ENCODE results near the gene MYO1B.

The MYO1B gene

DNA sequence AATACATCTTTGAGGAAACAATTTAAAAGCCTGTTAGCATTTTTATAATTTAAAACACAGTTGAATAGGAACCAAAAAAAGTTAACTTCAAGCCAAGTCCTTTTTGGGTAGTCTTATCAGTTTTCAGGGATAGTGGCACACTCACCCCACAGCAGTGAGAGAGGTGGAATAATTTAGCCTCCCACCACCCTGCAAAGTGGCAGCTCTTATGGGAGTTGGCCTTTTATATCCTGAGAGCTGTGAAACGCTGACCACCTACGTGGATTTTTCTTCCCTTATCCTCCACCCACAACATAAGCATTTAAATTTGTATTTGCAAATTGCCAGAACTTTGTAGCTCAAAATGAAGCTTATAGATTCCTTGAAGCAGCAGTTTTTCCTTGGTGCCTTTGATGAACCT is 167.1 kb downstream of the MYO1B start:
- no peak for DNase-seq (ENCODE audit: low read depth, low spot score)
- H3K36me3 ChIP-seq (ENCODE audit: insufficient read depth, insufficient read length, low read length), result peaks cover 85% of the 10 kb centered on the region
- no peak for TF ChIP-seq ZNF274 (IDR thresholded peaks at IDR 0.05; ENCODE audit: low read depth, low read length)
- no peak for TF ChIP-seq YY1 (IDR thresholded peaks at IDR 0.05; ENCODE audit: insufficient read depth, insufficient read length)
- no peak for TF ChIP-seq SUZ12 (IDR thresholded peaks at IDR 0.05; ENCODE audit: extremely low read depth, insufficient read depth, insufficient read length)

GRCh38 chr2:191415101-191415500 is 169.9 kb downstream of the MYO1B start:
- DNase-seq (ENCODE audit: low read depth, low spot score), result no peak
- H3K4me3 ChIP-seq (ENCODE audit: insufficient read length, low read depth), result no peak overlapping the region
- peaks cover 79% of the 10 kb centered on the region for H3K36me3 ChIP-seq (ENCODE audit: insufficient read depth, insufficient read length, low read length)
- H3K9ac ChIP-seq (ENCODE audit: insufficient read length, low read depth), result no peak overlapping the region
- TF ChIP-seq YY1 (IDR thresholded peaks at IDR 0.05; ENCODE audit: insufficient read depth, insufficient read length), result no peak
- no peaks in the 10 kb centered on the region for H3K27me3 ChIP-seq (ENCODE audit: insufficient read depth, insufficient read length)
- no peaks in the 10 kb centered on the region for H3K9me3 ChIP-seq (ENCODE audit: insufficient read depth, low read length)
- no peaks in the 10 kb centered on the region for H3K4me1 ChIP-seq (ENCODE audit: insufficient read depth, insufficient read length)

More for the DNA sequence above, 167.1 kb downstream of the MYO1B start:
- Histone ChIP-seq H3K4me3 (ENCODE audit: insufficient read length, low read depth) (no peak overlapping the region), H3K27me3 (ENCODE audit: insufficient read depth, insufficient read length) (no peaks in the 10 kb centered on the region), H3K4me1 (ENCODE audit: insufficient read depth, insufficient read length) (no peaks in the 10 kb centered on the region), H3K9me3 (ENCODE audit: insufficient read depth, low read length) (no peaks in the 10 kb centered on the region), H3K9ac (ENCODE audit: insufficient read length, low read depth) (no peak overlapping the region)

DNA sequence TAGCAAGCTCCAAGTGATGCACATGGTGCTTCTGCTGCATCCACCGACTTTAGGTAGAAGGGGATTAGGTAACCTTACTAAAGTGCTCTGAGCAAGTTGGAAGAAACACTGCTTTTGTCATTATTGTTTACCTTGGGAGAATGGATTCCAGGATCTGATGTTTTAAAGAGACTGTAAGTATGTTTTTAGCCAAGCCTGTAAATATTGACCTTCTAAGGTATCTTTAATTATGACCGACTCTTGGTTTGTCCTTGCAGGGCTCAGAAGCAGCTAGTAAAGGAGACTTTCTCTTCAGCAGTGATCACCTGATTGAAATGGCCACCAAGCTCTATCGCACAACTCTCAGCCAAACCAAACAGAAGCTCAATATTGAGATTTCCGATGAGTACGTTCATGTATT is 170.7 kb downstream of the MYO1B start:
- Histone ChIP-seq H3K36me3 (ENCODE audit: insufficient read depth, insufficient read length, low read length) (peaks cover 80% of the 10 kb centered on the region), H3K27me3 (ENCODE audit: insufficient read depth, insufficient read length) (no peaks in the 10 kb centered on the region), H3K4me1 (ENCODE audit: insufficient read depth, insufficient read length) (no peaks in the 10 kb centered on the region), H3K4me3 (ENCODE audit: insufficient read length, low read depth) (no peak overlapping the region), H3K9me3 (ENCODE audit: insufficient read depth, low read length) (no peaks in the 10 kb centered on the region), H3K9ac (ENCODE audit: insufficient read length, low read depth) (no peak overlapping the region)
- TF ChIP-seq ZNF274 (IDR thresholded peaks at IDR 0.05; ENCODE audit: low read depth, low read length), result no peak
- no peak for TF ChIP-seq YY1 (IDR thresholded peaks at IDR 0.05; ENCODE audit: insufficient read depth, insufficient read length)
- TF ChIP-seq SUZ12 (IDR thresholded peaks at IDR 0.05; ENCODE audit: extremely low read depth, insufficient read depth, insufficient read length), result no peak
- DNase-seq (ENCODE audit: low read depth, low spot score), result no peak

GRCh38 chr2:191417746-191418145 is 172.5 kb downstream of the MYO1B start:
- Histone ChIP-seq H3K36me3 (ENCODE audit: insufficient read depth, insufficient read length, low read length) (peaks cover 77% of the 10 kb centered on the region), H3K27me3 (ENCODE audit: insufficient read depth, insufficient read length) (no peaks in the 10 kb centered on the region), H3K4me3 (ENCODE audit: insufficient read length, low read depth) (no peak overlapping the region), H3K9ac (ENCODE audit: insufficient read length, low read depth) (no peak overlapping the region), H3K4me1 (ENCODE audit: insufficient read depth, insufficient read length) (no peaks in the 10 kb centered on the region), H3K9me3 (ENCODE audit: insufficient read depth, low read length) (no peaks in the 10 kb centered on the region)
- TF ChIP-seq YY1 (IDR thresholded peaks at IDR 0.05; ENCODE audit: insufficient read depth, insufficient read length), result no peak
- TF ChIP-seq ZNF274 (IDR thresholded peaks at IDR 0.05; ENCODE audit: low read depth, low read length), result no peak
- no peak for TF ChIP-seq SUZ12 (IDR thresholded peaks at IDR 0.05; ENCODE audit: extremely low read depth, insufficient read depth, insufficient read length)
- DNase-seq (ENCODE audit: low read depth, low spot score), result no peak

- Histone ChIP-seq H3K9me3 (ENCODE audit: insufficient read depth, low read length) (no peaks in the 10 kb centered on the region), H3K36me3 (ENCODE audit: insufficient read depth, insufficient read length, low read length) (peaks cover 56% of the 10 kb centered on the region), H3K4me3 (ENCODE audit: insufficient read length, low read depth) (no peak overlapping the region), H3K27me3 (ENCODE audit: insufficient read depth, insufficient read length) (no peaks in the 10 kb centered on the region), H3K4me1 (ENCODE audit: insufficient read depth, insufficient read length) (no peaks in the 10 kb centered on the region), H3K9ac (ENCODE audit: insufficient read length, low read depth) (no peak overlapping the region)
- TF ChIP-seq ZNF274 (IDR thresholded peaks at IDR 0.05; ENCODE audit: low read depth, low read length), result no peak
- no peak for TF ChIP-seq SUZ12 (IDR thresholded peaks at IDR 0.05; ENCODE audit: extremely low read depth, insufficient read depth, insufficient read length)
- no peak for TF ChIP-seq YY1 (IDR thresholded peaks at IDR 0.05; ENCODE audit: insufficient read depth, insufficient read length)
- no peak for DNase-seq (ENCODE audit: low read depth, low spot score)
Measured at GRCh38 chr2:191421950-191422349, 176.7 kb downstream of the MYO1B start.

- H3K4me3 ChIP-seq (ENCODE audit: insufficient read length, low read depth), result no peak overlapping the region
- no peaks in the 10 kb centered on the region for H3K4me1 ChIP-seq (ENCODE audit: insufficient read depth, insufficient read length)
- no peak for DNase-seq (ENCODE audit: low read depth, low spot score)
- no peak overlapping the region for H3K9ac ChIP-seq (ENCODE audit: insufficient read length, low read depth)
- H3K9me3 ChIP-seq (ENCODE audit: insufficient read depth, low read length), result no peaks in the 10 kb centered on the region
- TF ChIP-seq YY1 (IDR thresholded peaks at IDR 0.05; ENCODE audit: insufficient read depth, insufficient read length), result no peak
- TF ChIP-seq ZNF274 (IDR thresholded peaks at IDR 0.05; ENCODE audit: low read depth, low read length), result no peak
- no peak for TF ChIP-seq SUZ12 (IDR thresholded peaks at IDR 0.05; ENCODE audit: extremely low read depth, insufficient read depth, insufficient read length)
- no peaks in the 10 kb centered on the region for H3K27me3 ChIP-seq (ENCODE audit: insufficient read depth, insufficient read length)
- peaks cover 22% of the 10 kb centered on the region for H3K36me3 ChIP-seq (ENCODE audit: insufficient read depth, insufficient read length, low read length)
Measured at GRCh38 chr2:191427031-191427430, 181.8 kb downstream of the MYO1B start.

DNA sequence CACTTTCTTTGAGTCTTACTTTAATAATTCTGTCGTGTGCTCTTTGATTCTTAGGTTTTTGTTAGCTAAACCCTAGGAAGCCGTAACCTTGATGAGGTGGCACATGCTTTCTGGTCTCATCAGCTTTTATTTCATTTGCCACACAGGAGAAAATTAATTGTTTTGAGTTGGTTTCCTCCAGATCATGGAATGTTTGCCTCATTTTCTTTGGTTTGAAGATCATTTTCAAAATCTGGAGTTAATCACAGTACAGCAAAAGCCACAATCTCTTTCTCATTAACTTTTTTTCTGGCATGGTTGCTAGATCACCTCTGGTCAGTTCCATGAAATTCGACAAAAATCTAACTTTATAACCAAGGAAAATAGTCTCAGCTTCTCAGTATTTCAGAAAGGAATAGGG is 182.9 kb downstream of the MYO1B start:
- no peak for TF ChIP-seq YY1 (IDR thresholded peaks at IDR 0.05; ENCODE audit: insufficient read depth, insufficient read length)
- TF ChIP-seq ZNF274 (IDR thresholded peaks at IDR 0.05; ENCODE audit: low read depth, low read length), result no peak
- no peak for TF ChIP-seq SUZ12 (IDR thresholded peaks at IDR 0.05; ENCODE audit: extremely low read depth, insufficient read depth, insufficient read length)
- Histone ChIP-seq H3K27me3 (ENCODE audit: insufficient read depth, insufficient read length) (no peaks in the 10 kb centered on the region), H3K36me3 (ENCODE audit: insufficient read depth, insufficient read length, low read length) (peaks cover 17% of the 10 kb centered on the region), H3K4me3 (ENCODE audit: insufficient read length, low read depth) (no peak overlapping the region), H3K9ac (ENCODE audit: insufficient read length, low read depth) (no peak overlapping the region), H3K4me1 (ENCODE audit: insufficient read depth, insufficient read length) (no peaks in the 10 kb centered on the region), H3K9me3 (ENCODE audit: insufficient read depth, low read length) (no peaks in the 10 kb centered on the region)
- DNase-seq (ENCODE audit: low read depth, low spot score), result no peak

DNA sequence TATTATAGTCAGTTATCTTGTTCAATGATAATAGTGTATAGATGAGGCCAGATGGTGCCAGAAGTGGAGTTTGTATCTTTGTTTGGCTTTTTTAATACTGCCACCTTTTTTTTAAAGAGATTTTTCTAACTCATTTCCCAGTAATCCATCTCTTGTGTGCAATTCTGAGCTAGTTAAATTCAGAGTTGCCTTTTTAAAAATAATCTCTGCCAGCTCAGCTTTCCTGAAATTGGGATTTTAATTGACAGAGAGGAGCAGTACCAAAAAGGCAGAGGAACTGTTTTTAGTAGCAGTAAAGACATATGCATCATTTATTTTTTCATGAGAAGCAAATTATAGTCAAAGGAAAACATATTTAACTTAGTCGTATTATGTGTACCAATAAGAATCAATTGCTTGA is 185.3 kb downstream of the MYO1B start:
- H3K9me3 ChIP-seq (ENCODE audit: insufficient read depth, low read length), result peaks cover 7% of the 10 kb centered on the region; the same call in 1 of the 2 replicates
- no peak for TF ChIP-seq ZNF274 (IDR thresholded peaks at IDR 0.05; ENCODE audit: low read depth, low read length)
- TF ChIP-seq YY1 (IDR thresholded peaks at IDR 0.05; ENCODE audit: insufficient read depth, insufficient read length), result no peak
- TF ChIP-seq SUZ12 (IDR thresholded peaks at IDR 0.05; ENCODE audit: extremely low read depth, insufficient read depth, insufficient read length), result no peak
- H3K9ac ChIP-seq (ENCODE audit: insufficient read length, low read depth), result no peak overlapping the region
- no peaks in the 10 kb centered on the region for H3K27me3 ChIP-seq (ENCODE audit: insufficient read depth, insufficient read length)
- no peak overlapping the region for H3K4me3 ChIP-seq (ENCODE audit: insufficient read length, low read depth)
- peaks cover 3% of the 10 kb centered on the region for H3K36me3 ChIP-seq (ENCODE audit: insufficient read depth, insufficient read length, low read length)
- DNase-seq (ENCODE audit: low read depth, low spot score), result no peak
- no peaks in the 10 kb centered on the region for H3K4me1 ChIP-seq (ENCODE audit: insufficient read depth, insufficient read length)
